Mesothelial cell of epicardium (in vitro differentiated cells): ENCODE results near the gene TMEM89. TPM values are rescaled to one million over a fixed set of nuclear protein-coding genes. Genes with fewer than 3 reads are reported as not detected.

Experiments used
- DNase-seq, 2 experiments: peaks; one replicate each; pipeline ENCODE4 v3.0.0; 2021; ENCODE audit warnings: low spot score in 2 of 2; ENCODE audit not compliant: unreplicated experiment in 2 of 2
- H3K27ac Mint-ChIP-seq: 2 replicates; pipeline ENCODE4 v1.8.0; 2021; ENCODE audit warnings: mixed read lengths
- H3K27me3 Mint-ChIP-seq: 2 replicates; pipeline ENCODE4 v1.8.0; 2021; ENCODE audit warnings: low read depth, mixed read lengths
- H3K36me3 Mint-ChIP-seq: 2 replicates; pipeline ENCODE4 v1.8.0; 2021; ENCODE audit warnings: mixed read lengths
- H3K4me1 Mint-ChIP-seq: 2 replicates; pipeline ENCODE4 v1.8.0; 2021; ENCODE audit warnings: mixed read lengths
- H3K4me3 Mint-ChIP-seq: 2 replicates; pipeline ENCODE4 v1.8.0; 2021; ENCODE audit warnings: mild to moderate bottlenecking, moderate library complexity, mixed read lengths
- H3K9me3 Mint-ChIP-seq: 2 replicates; pipeline ENCODE4 v1.8.0; 2021; ENCODE audit warnings: mixed read lengths
- CTCF ChIP-seq: fragments of 200-600 bp; sonication (generic); IDR thresholded peaks from one replicate; pipeline ENCODE4 v1.5.0; 2021; ENCODE audit warnings: antibody characterized with exemption; ENCODE audit not compliant: unreplicated experiment
- total RNA-seq: library from RNA; stranded (reverse); gene quantifications from 3 replicates; pipeline ENCODE4 v1.2.1, GENCODE V29; 2021

Gene TMEM89
- total RNA-seq, 1 donor from 2014 or later = not detected

- H3K36me3 Mint-ChIP-seq = peaks cover 2% of the 10 kb centered on the region
- DNase-seq = no peak
- peak within 1 kb of the TSS; percentile 22 for H3K4me3 Mint-ChIP-seq
- peaks cover 40% of the 10 kb centered on the region for H3K4me1 Mint-ChIP-seq
- no peak for TF ChIP-seq CTCF
- H3K27ac Mint-ChIP-seq = no peak within 1 kb of the TSS
- no peaks in the 10 kb centered on the region for H3K9me3 Mint-ChIP-seq
- peaks cover 11% of the 10 kb centered on the region for H3K27me3 Mint-ChIP-seq
These were observed 26.5 kb downstream of the TMEM89 start, which contains the start of gene COL7A1 for GRCh38 chr3:48595075-48595525. Gene COL7A1 (minus strand): TSS chr3:48595329. CDS start chr3:48595159, 170 bp downstream.

GRCh38 chr3:48594417-48595049 is 27.0 kb downstream of the TMEM89 start:
- Mint-ChIP-seq H3K36me3 (peaks cover 2% of the 10 kb centered on the region), H3K4me1 (peaks cover 40% of the 10 kb centered on the region), H3K4me3 (no peak overlapping the region), H3K9me3 (no peaks in the 10 kb centered on the region), H3K27me3 (peaks cover 11% of the 10 kb centered on the region), H3K27ac (no peak overlapping the region)
- DNase-seq = no peak
- no peak for TF ChIP-seq CTCF

- Mint-ChIP-seq H3K27ac (no peak overlapping the region), H3K27me3 (peaks cover 11% of the 10 kb centered on the region), H3K4me3 (no peak overlapping the region), H3K9me3 (no peaks in the 10 kb centered on the region), H3K36me3 (no peaks in the 10 kb centered on the region), H3K4me1 (peaks cover 28% of the 10 kb centered on the region)
- TF ChIP-seq CTCF = no peak
- DNase-seq = no peak
These were observed 28.2 kb downstream of the TMEM89 start for GRCh38 chr3:48593337-48593736.

GRCh38 chr3:48592519-48593087 is 29.0 kb downstream of the TMEM89 start:
- no peak for TF ChIP-seq CTCF
- Mint-ChIP-seq H3K27me3 (peaks cover 11% of the 10 kb centered on the region), H3K27ac (no peak overlapping the region), H3K9me3 (no peaks in the 10 kb centered on the region), H3K36me3 (no peaks in the 10 kb centered on the region), H3K4me1 (peaks cover 21% of the 10 kb centered on the region), H3K4me3 (no peak overlapping the region)
- DNase-seq = no peak

- H3K9me3 Mint-ChIP-seq = no peaks in the 10 kb centered on the region
These were observed 29.6 kb downstream of the TMEM89 start for GRCh38 chr3:48591886-48592518.

More at GRCh38 chr3:48591886-48592518, 29.6 kb downstream of the TMEM89 start:
- no peaks in the 10 kb centered on the region for H3K36me3 Mint-ChIP-seq
- peaks cover 15% of the 10 kb centered on the region for H3K4me1 Mint-ChIP-seq
- peaks cover 11% of the 10 kb centered on the region for H3K27me3 Mint-ChIP-seq
- no peak for DNase-seq
- no peak overlapping the region for H3K27ac Mint-ChIP-seq
- H3K4me3 Mint-ChIP-seq = no peak overlapping the region
- no peak for TF ChIP-seq CTCF
